Upper lobe of left lung (tissue), 6 donors: ENCODE data around the gene C9orf57. TPM values are rescaled to one million over a fixed set of nuclear protein-coding genes. Genes with fewer than 3 reads are reported as not detected.
"Not testable (repeated sequence)": the region's sequence is repeated elsewhere in the genome, so short reads cannot be mapped to it uniquely, and the experiment has no call there.

Experiments used
- ATAC-seq, 2 donors: fragments of 200-7000 bp; cut with Tn5 transposase; one replicate each; pipeline ENCODE4 v1.9.1; 2022; ENCODE audit warnings: mild to moderate bottlenecking in 2 of 2, moderate library complexity in 2 of 2; ENCODE audit not compliant: low FRiP score in 2 of 2
- DNase-seq, 2 donors: peaks; one replicate each; pipeline ENCODE4 v3.0.0-alpha.2; 2019 to 2020
- H3K27ac ChIP-seq, 4 donors: fragments of 200-600 bp; sonication (generic); one replicate each; pipeline ENCODE4 v1.5.1; 2016 to 2019
- H3K27me3 ChIP-seq, 4 donors: fragments of 200-600 bp; sonication (generic); one replicate each; pipeline ENCODE4 v1.5.1; 2017 to 2019
- H3K36me3 ChIP-seq, 4 donors: fragments of 200-600 bp; sonication (generic); one replicate each; pipeline ENCODE4 v1.5.1; 2016 to 2019
- H3K4me1 ChIP-seq, 4 donors: fragments of 200-600 bp; sonication (generic); one replicate each; pipeline ENCODE4 v1.5.1; 2018 to 2019
- H3K4me3 ChIP-seq, 4 donors: fragments of 200-600 bp; sonication (generic); one replicate each; pipeline ENCODE4 v1.5.1; 2017 to 2019; ENCODE audit warnings: mild to moderate bottlenecking in 2 of 4, moderate library complexity in 1 of 4
- H3K9me3 ChIP-seq, 4 donors: fragments of 200-600 bp; sonication (generic); one replicate each; pipeline ENCODE4 v1.5.1; 2018 to 2019
- EP300 ChIP-seq, 4 donors: sonication (generic); formaldehyde crosslinking; IDR thresholded peaks; one replicate each; pipeline ENCODE4 v1.5.1; 2017; ENCODE audit warnings: antibody characterized with exemption in 4 of 4, control low read depth in 2 of 4
- POLR2A ChIP-seq, 4 donors: fragments of 450-650 bp; IDR thresholded peaks; one replicate each; pipeline ENCODE4 v1.5.1; 2016 to 2017; ENCODE audit warnings: antibody characterized with exemption in 4 of 4, mild to moderate bottlenecking in 2 of 4
- POLR2AphosphoS5 ChIP-seq, 2 donors: sonication (generic); formaldehyde crosslinking; IDR thresholded peaks; one replicate each; pipeline ENCODE4 v1.5.1; 2017; ENCODE audit warnings: antibody characterized with exemption in 2 of 2
- WGBS, 2 donors: methylation state at CpG; one replicate each; pipeline ENCODE4 v1.1.5; 2017 to 2018; 5-methylcytosine and 5-hydroxymethylcytosine counted together
- total RNA-seq, 6 donors: library from RNA; depleted of rRNA in 4 of 6; stranded (reverse); fragments of >200 nt in 4 of 6; gene quantifications; one replicate each; pipeline versions ENCODE4 v1.1.0 to v1.2.1, GENCODE V29; 2016 to 2021
- TF ChIP-seq, protein P1 (sequence below), 6 experiments: fragments of 450-650 bp in 4 of 6; fragments of 200-600 bp in 2 of 6; sonication (generic) in 2 of 6; IDR thresholded peaks; one replicate each; pipeline ENCODE4 v1.5.1; 2016 to 2019; ENCODE audit warnings: antibody characterized with exemption in 6 of 6
- donor health status: DM: no; HTN: no; CAD: no; lungs with moderate emphysema.
- donor health status: DM: no; HTN: yes; CAD: no; lungs with severe emphysema.

Gene C9orf57, protein sequence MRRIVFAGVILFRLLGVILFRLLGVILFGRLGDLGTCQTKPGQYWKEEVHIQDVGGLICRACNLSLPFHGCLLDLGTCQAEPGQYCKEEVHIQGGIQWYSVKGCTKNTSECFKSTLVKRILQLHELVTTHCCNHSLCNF
- total RNA-seq, result not detected

DNA sequence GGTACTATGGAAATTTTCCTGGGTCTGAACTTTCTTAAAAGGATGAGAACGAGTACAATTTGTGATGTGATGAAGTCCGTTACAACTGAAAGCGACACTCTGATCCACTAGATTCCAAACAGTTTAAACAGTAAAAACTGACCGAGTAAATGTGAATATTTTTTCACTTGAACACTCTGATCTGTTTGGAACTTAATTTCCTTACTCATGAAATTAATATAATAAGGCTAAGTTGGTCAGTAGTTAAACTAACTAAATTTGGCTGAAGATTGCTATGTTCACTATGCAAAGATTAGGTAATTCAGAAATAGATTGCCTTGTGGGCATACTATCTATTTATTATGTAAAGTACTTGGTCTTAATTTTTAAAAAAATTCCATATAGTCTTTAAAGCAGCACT is at the start of gene C9orf57:
Gene C9orf57, minus strand, starts transcription at position 101 of the 400 bp plus-strand sequence. CDS start 1,282 bp downstream, outside the sequence.
- WGBS, 2 donors, result 92 to 96% methylated on average over 4 of the region's 4 CpGs
- ATAC-seq, result no peak
- H3K4me3 ChIP-seq, result no peak within 1 kb of the TSS
- no peak for TF ChIP-seq POLR2AphosphoS5 (IDR thresholded peaks at IDR 0.05)
- TF ChIP-seq, protein P1, sequence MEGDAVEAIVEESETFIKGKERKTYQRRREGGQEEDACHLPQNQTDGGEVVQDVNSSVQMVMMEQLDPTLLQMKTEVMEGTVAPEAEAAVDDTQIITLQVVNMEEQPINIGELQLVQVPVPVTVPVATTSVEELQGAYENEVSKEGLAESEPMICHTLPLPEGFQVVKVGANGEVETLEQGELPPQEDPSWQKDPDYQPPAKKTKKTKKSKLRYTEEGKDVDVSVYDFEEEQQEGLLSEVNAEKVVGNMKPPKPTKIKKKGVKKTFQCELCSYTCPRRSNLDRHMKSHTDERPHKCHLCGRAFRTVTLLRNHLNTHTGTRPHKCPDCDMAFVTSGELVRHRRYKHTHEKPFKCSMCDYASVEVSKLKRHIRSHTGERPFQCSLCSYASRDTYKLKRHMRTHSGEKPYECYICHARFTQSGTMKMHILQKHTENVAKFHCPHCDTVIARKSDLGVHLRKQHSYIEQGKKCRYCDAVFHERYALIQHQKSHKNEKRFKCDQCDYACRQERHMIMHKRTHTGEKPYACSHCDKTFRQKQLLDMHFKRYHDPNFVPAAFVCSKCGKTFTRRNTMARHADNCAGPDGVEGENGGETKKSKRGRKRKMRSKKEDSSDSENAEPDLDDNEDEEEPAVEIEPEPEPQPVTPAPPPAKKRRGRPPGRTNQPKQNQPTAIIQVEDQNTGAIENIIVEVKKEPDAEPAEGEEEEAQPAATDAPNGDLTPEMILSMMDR (IDR thresholded peaks at IDR 0.05), result no peak
- no peak for TF ChIP-seq EP300 (IDR thresholded peaks at IDR 0.05)
- TF ChIP-seq POLR2A (IDR thresholded peaks at IDR 0.05), result no peak
- DNase-seq, result no peak
- no peaks in the 10 kb centered on the region for H3K9me3 ChIP-seq
- H3K27me3 ChIP-seq, result no peaks in the 10 kb centered on the region
- no peaks in the 10 kb centered on the region for H3K36me3 ChIP-seq
- H3K4me1 ChIP-seq, result no peaks in the 10 kb centered on the region
- no peak within 1 kb of the TSS for H3K27ac ChIP-seq

DNA sequence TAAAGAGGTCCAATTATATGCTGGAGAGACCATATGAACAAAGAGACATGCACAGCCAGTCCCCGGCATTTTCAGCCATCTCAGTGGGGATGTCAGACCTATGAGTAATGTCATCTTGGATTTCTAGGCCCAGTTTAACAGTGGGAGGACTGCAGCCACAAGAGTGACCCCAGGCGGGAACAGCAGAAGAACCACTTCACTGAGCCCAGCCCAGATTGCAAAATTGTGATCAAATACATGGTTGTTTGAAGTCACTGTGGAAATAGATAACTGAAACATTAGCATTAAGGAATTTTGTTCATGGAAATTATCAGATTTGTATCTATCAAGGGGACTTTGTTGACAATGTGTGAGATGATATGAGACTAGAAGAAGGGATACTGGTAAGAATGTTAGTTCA is 42.1 kb upstream of the C9orf57 start:
- no peaks in the 10 kb centered on the region for H3K4me1 ChIP-seq
- 89 to 91% methylated on average over 2 of the region's 2 CpGs for WGBS, 2 donors
- no peaks in the 10 kb centered on the region for H3K9me3 ChIP-seq
- H3K4me3 ChIP-seq, result no peak overlapping the region
- ATAC-seq (no peak), DNase-seq (no peak)
- no peaks in the 10 kb centered on the region for H3K36me3 ChIP-seq
- no peak overlapping the region for H3K27ac ChIP-seq
- TF ChIP-seq, protein P1 (IDR thresholded peaks at IDR 0.05), result no peak
- TF ChIP-seq POLR2A (IDR thresholded peaks at IDR 0.05) (no peak), EP300 (IDR thresholded peaks at IDR 0.05) (no peak), POLR2AphosphoS5 (IDR thresholded peaks at IDR 0.05) (no peak)
- H3K27me3 ChIP-seq, result no peaks in the 10 kb centered on the region

GRCh38 chr9:72095520-72095919 is 35.1 kb upstream of the C9orf57 start:
- 58 to 64% methylated on average over 3 of the region's 3 CpGs for WGBS, 2 donors
- DNase-seq, result not testable (repeated sequence)

GRCh38 chr9:72092820-72093219 is 32.4 kb upstream of the C9orf57 start:
- no peak for DNase-seq
- Histone ChIP-seq H3K36me3 (no peaks in the 10 kb centered on the region), H3K27ac (no peak overlapping the region), H3K27me3 (no peaks in the 10 kb centered on the region), H3K9me3 (no peaks in the 10 kb centered on the region), H3K4me1 (no peaks in the 10 kb centered on the region), H3K4me3 (no peak overlapping the region)
- WGBS, 2 donors, result 78 to 84% methylated on average over 6 of the region's 6 CpGs
- no peak for TF ChIP-seq POLR2A (IDR thresholded peaks at IDR 0.05)
- TF ChIP-seq EP300 (IDR thresholded peaks at IDR 0.05), result no peak
- no peak for TF ChIP-seq POLR2AphosphoS5 (IDR thresholded peaks at IDR 0.05)
- TF ChIP-seq, protein P1 (IDR thresholded peaks at IDR 0.05), result no peak
- no peak for ATAC-seq

More at GRCh38 chr9:72095520-72095919, 35.1 kb upstream of the C9orf57 start:
- not testable (repeated sequence) for ATAC-seq, H3K9me3 ChIP-seq, H3K4me1 ChIP-seq, H3K4me3 ChIP-seq, H3K36me3 ChIP-seq, H3K27ac ChIP-seq, H3K27me3 ChIP-seq

DNA sequence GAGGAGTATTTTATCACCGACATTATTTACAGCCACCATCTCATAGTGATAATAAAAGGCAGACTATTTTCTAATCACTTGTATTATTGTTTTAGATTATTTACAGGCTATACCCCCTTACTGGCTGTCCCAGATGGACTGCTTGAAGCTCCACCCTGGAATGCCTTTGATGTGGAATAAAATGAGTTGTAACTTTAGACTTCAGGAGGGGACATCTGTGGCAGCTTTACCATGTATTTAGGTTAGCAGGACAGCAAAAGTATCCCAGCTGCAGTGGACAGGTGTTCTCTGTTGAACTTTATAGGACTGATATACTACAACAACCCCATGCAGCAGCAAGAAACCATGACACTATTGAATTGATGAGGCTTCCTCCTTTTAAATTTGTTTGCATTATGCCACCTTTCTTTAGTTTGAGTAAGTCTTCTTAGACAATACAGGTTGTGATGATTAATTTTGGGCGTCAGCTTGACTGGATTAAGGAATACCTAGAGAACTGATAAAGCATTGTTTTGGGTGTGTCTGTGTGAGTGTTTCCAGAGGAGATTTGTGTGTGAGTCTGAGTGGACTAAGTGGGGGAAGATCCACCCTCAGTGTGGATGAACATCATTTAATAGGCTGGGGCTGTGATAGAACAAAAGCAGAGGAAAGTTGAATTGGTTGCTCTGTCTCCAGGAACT is 29.2 kb upstream of the C9orf57 start:
- 77 to 79% methylated on average over 2 of the region's 2 CpGs for WGBS, 2 donors
- Histone ChIP-seq H3K4me3 (no peak overlapping the region), H3K27ac (no peak overlapping the region), H3K4me1 (no peaks in the 10 kb centered on the region), H3K36me3 (no peaks in the 10 kb centered on the region), H3K9me3 (no peaks in the 10 kb centered on the region), H3K27me3 (no peaks in the 10 kb centered on the region)
- no peak for DNase-seq
- no peak for ATAC-seq
- no peak for TF ChIP-seq POLR2AphosphoS5 (IDR thresholded peaks at IDR 0.05)
- no peak for TF ChIP-seq POLR2A (IDR thresholded peaks at IDR 0.05)
- TF ChIP-seq, protein P1 (IDR thresholded peaks at IDR 0.05), result no peak
- no peak for TF ChIP-seq EP300 (IDR thresholded peaks at IDR 0.05)
